22Rv1 (cell line): ENCODE results near the gene ABCG2.
"Not testable (repeated sequence)": the region's sequence is repeated elsewhere in the genome, so short reads cannot be mapped to it uniquely, and the experiment has no call there.

Source experiments
- CTCF ChIP-seq: fragments of 450-650 bp; IDR thresholded peaks from 2 replicates; pipeline ENCODE4 v1.5.1; 2017; ENCODE audit warnings: mild to moderate bottlenecking
- ZFX ChIP-seq: fragments of 450-650 bp; IDR thresholded peaks from 2 replicates; pipeline ENCODE4 v1.6.1; 2017; ENCODE audit warnings: antibody characterized with exemption, borderline replicate concordance

DNA sequence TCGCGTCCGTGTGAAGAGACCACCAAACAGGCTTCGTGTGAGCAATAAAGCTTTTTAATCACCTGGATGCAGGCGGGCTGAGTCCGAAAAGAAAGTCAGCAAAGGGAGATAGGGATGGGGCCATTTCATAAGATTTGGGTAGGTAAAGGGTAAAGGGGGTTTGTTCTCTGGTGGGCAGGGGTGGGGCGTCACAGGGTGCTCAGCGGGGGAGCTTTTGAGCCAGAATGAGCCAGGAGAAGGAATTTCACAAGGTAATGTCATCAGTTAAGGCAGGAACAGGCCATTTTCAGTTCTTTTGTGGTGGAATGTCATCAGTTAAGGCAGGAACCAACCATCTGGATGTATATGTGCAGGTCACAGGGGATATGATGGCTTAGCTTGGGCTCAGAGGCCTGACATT lies 6.1 kb downstream of the ABCG2 start:
- not testable (repeated sequence) for TF ChIP-seq CTCF, ZFX
